Stimulated activated CD4-positive, alpha-beta T cell treated with anti-CD3 and anti-CD28 coated beads, TNF-alpha, amount 100 ng/mL, for 24 hours (primary cell): ENCODE results near the gene CTRB2.

Source experiments
- DNase-seq, 3 experiments: peaks; one replicate each; pipeline ENCODE4 v3.0.0-alpha.2; 2020; ENCODE audit warnings: low read depth in 3 of 3

CTRB2 gene

DNA sequence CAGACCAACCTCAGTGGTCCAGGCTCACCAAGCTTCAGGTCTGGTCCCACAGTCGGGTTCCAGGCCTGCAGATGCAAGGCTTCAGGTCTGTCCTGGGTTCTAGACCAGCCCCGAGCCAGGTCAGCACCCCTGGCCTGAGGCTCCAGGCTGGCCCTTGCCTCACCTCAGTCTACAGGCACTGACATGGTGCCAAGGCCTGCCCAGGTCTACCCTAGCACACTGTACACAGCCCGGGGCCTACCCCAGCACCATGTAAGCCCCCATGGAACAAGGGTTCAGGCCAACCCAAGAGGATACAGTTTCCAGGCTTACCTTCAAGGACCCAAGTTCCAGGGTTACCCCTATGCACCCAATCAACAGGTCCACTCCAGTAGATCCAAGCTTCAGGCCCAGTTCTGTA is 31.9 kb downstream of the CTRB2 start:
- no peak for DNase-seq

DNA sequence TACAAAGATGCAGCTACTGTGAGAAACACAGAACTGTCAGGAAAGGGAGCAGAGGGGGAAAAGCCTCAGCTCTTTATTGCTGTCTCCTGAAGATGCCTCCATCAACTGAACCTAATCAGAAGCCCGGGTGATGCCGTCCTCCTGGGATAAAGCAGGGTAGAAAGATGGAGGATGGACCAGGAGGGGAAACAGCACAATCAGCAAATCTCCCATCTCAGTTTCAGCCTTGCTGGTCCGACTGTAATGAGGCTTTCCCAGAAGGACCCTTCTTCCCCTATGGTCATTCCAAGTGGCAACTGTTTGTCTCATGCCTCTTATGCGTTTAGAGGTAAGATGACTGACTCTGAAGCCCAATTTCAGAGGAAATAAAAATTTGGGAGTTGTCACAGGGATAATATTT is 34.4 kb downstream of the CTRB2 start:
- no peak for DNase-seq

DNA sequence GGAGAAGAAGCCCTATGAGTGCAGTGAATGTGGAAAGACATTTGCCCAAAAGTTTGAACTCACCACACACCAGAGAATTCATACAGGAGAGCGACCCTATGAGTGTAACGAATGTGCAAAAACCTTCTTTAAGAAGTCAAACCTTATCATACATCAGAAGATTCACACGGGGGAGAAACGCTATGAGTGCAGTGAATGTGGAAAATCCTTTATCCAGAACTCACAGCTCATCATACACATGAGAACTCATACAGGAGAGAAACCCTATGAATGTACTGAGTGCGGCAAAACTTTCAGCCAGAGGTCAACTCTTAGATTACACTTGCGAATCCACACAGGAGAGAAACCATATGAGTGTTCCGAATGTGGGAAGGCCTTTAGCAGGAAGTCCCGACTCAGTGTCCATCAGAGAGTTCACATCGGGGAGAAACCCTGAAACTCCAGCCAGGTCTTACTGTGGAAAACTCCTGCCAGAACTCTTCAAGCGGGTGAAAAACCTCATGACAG is 37.0 kb downstream of the CTRB2 start:
- no peak for DNase-seq

DNA sequence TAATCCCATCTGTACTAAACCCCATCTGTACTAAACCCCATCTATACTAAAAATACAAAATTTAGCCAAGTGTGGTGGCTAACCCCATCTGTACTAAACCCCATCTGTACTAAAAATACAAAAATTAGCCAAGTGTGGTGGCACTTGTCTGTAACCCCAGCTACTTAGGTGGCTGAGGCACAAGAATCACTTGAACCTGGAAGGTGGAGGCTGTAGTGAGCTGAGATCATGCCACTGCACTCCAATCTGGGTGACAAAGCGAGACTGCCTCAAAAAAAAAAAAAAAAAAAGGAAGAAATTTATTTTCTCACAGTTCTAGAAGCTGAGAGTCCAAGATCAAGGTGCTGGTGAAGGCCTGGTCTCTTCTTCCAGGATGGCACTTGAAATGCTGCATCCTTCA is 46.6 kb downstream of the CTRB2 start:
- DNase-seq, result no peak
